ENCODE data around the gene C11orf24. TPM values are rescaled to one million over a fixed set of nuclear protein-coding genes. Genes with fewer than 3 reads are reported as not detected.

Gene C11orf24
- total RNA-seq, 1 donor from 2014 or later: 35.3 TPM

DNA sequence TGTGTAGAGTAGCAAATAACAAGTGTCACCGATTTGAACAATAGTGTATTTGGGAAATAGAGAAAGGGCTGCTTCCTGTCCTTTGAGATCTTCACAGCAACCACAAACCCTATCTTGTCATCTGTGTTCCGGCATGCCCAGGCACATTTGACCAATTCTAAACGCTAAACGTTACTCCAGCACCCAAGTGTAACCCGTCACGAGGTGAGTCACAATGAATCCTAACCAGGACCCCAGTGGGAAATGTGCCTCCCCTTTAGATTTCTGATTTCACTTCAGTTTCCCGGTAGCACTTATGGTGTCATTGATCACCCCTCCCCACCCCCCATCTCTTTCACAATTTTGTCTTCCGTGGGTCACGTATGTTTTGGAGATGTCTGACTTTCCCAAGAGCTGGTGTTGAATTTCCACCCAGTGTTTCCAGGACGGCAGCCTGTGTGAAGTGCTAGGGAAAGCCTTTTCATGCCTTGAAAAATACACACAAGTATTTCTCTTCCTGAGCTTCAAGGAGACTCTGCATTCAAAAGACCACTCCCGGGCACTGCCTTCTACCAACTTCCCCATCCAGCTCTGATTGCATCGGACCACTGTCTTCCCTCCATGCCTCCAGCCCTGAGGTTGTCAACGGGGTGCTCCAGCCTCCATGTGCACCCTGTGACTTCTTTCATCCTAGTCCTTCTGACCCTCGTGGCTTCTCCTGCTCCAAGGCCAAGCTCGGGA, 10.5 kb upstream of the C11orf24 start:
- Mint-ChIP-seq H3K9me3 (ENCODE audit: low read depth) (peaks cover 3% of the 10 kb centered on the region), H3K27ac (no peak overlapping the region), H3K4me3 (ENCODE audit: low read depth) (no peak overlapping the region)

DNA sequence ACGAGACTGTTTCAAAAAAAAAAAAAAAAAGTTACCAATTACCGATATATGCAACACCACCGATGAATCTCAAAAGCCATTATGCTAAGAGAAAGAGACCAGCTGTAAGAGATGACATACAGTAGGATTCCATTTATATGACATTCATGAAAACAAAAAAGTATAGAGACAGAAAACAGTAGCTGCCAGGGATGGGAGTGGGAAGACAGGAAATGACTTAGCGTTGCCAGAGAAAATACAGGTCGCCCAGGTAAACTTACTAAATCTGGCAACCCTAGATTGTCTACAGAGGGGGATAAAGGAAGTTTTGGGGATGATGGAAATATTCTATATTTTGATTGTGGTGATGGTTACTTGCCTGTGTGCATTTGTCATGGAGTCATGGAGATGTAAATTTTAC, 7.9 kb upstream of the C11orf24 start:
- H3K36me3 Mint-ChIP-seq (ENCODE audit: insufficient read depth): no peaks in the 10 kb centered on the region
- H3K9me3 Mint-ChIP-seq (ENCODE audit: low read depth): peaks cover 2% of the 10 kb centered on the region
- no peak overlapping the region for H3K27ac Mint-ChIP-seq
- DNase-seq (ENCODE audit: low spot score, unreplicated experiment): no peak
- TF ChIP-seq, protein P1, sequence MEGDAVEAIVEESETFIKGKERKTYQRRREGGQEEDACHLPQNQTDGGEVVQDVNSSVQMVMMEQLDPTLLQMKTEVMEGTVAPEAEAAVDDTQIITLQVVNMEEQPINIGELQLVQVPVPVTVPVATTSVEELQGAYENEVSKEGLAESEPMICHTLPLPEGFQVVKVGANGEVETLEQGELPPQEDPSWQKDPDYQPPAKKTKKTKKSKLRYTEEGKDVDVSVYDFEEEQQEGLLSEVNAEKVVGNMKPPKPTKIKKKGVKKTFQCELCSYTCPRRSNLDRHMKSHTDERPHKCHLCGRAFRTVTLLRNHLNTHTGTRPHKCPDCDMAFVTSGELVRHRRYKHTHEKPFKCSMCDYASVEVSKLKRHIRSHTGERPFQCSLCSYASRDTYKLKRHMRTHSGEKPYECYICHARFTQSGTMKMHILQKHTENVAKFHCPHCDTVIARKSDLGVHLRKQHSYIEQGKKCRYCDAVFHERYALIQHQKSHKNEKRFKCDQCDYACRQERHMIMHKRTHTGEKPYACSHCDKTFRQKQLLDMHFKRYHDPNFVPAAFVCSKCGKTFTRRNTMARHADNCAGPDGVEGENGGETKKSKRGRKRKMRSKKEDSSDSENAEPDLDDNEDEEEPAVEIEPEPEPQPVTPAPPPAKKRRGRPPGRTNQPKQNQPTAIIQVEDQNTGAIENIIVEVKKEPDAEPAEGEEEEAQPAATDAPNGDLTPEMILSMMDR (IDR thresholded peaks at IDR 0.05; ENCODE audit: unreplicated experiment): no peak
- H3K27me3 Mint-ChIP-seq: peaks cover 4% of the 10 kb centered on the region
- no peak overlapping the region for H3K4me3 Mint-ChIP-seq (ENCODE audit: low read depth)
- H3K4me1 Mint-ChIP-seq (ENCODE audit: low read depth): no peaks in the 10 kb centered on the region

More for the DNA sequence above, 10.5 kb upstream of the C11orf24 start:
- Mint-ChIP-seq H3K36me3 (ENCODE audit: insufficient read depth) (no peaks in the 10 kb centered on the region), H3K27me3 (peaks cover 4% of the 10 kb centered on the region), H3K4me1 (ENCODE audit: low read depth) (no peaks in the 10 kb centered on the region)
- TF ChIP-seq, protein P1 (IDR thresholded peaks at IDR 0.05; ENCODE audit: unreplicated experiment): no peak
- no peak for DNase-seq (ENCODE audit: low spot score, unreplicated experiment)

DNA sequence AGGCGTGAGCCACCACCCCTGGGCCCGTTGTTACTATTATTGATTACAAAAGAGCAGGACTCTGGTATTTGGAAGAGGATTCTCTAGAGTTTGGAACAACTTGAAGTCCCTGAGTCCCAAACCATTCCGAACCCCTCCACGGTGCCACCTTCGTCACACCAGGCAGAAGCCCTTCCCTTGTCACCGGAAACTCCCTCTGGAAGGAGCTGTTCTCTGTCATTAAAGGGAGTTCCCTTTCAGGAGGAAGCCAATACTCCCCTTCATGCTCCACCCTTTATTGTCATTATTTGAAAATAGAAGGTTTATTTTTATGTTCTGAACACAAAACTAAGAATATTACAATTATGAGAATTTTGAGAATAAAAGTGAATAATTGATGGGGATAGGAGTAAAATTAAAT, 5.1 kb upstream of the C11orf24 start:
- Mint-ChIP-seq H3K36me3 (ENCODE audit: insufficient read depth) (no peaks in the 10 kb centered on the region), H3K27me3 (no peaks in the 10 kb centered on the region), H3K4me3 (ENCODE audit: low read depth) (no peak overlapping the region), H3K27ac (no peak overlapping the region), H3K4me1 (ENCODE audit: low read depth) (no peaks in the 10 kb centered on the region), H3K9me3 (ENCODE audit: low read depth) (no peaks in the 10 kb centered on the region)
- DNase-seq (ENCODE audit: low spot score, unreplicated experiment): no peak
- TF ChIP-seq, protein P1 (IDR thresholded peaks at IDR 0.05; ENCODE audit: unreplicated experiment): no peak

DNA sequence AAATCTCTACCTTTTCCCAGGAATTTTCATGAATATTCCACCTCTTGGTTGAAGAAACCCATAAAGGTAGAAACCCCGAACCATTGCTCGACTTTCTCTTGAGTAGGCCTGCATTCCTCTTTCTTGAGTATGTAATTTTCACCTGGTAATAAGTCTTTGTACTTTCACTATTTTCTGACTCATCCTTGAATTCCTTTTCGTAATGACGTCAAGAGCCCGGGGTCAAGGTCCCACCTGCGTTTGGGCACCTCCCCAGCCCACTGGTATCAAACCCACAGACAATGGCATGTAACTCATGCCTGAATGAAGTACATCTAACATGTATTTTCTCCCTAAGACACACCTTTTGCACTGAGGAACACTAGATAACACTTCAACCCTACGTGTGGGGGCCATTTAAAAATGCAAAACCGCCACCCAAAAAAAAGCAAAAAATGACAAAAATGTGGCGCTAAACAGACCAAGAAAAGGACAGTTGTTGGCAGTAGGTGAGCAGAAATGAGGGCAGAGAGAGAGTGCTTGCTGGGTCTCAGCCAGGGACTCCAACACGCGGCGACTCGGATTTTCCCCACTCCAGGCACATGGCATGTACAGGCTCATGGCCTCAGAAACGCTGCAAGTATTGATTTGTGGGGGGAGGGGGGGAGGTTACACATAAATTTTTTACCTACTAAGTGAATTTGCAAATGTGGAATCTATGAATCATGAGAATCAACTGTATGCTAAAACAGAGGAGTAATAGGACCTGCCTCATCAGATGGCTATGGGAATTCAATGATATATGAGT, 4.1 kb upstream of the C11orf24 start:
- Mint-ChIP-seq H3K36me3 (ENCODE audit: insufficient read depth) (no peaks in the 10 kb centered on the region), H3K27me3 (no peaks in the 10 kb centered on the region), H3K4me3 (ENCODE audit: low read depth) (no peak overlapping the region), H3K27ac (no peak overlapping the region), H3K4me1 (ENCODE audit: low read depth) (peaks cover 3% of the 10 kb centered on the region), H3K9me3 (ENCODE audit: low read depth) (no peaks in the 10 kb centered on the region)
- TF ChIP-seq, protein P1 (IDR thresholded peaks at IDR 0.05; ENCODE audit: unreplicated experiment): no peak
- DNase-seq (ENCODE audit: low spot score, unreplicated experiment): no peak

DNA sequence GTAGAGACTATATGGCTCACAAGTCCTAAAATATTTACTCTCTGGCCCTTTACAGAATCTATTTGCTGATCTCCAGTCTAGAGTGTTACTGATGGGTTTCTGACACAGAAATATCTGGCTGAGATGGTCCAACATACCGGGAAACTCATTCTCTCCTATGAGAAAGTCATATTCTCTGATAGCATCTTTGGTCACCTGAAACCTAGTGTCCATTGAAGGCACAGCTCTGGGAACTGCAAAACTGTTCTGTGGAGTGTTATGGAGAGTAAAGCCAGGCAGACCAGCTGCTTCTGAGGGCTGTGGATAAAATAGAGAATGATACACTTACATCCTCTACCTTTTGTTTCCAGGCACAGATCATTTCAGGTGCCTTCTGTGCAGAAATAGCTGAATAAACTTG, 2.5 kb upstream of the C11orf24 start:
- H3K36me3 Mint-ChIP-seq (ENCODE audit: insufficient read depth): no peaks in the 10 kb centered on the region
- peak overlapping the region; percentile 44 for H3K4me3 Mint-ChIP-seq (ENCODE audit: low read depth)
- no peak overlapping the region for H3K27ac Mint-ChIP-seq
- no peaks in the 10 kb centered on the region for H3K9me3 Mint-ChIP-seq (ENCODE audit: low read depth)
- peaks cover 15% of the 10 kb centered on the region for H3K4me1 Mint-ChIP-seq (ENCODE audit: low read depth)
- TF ChIP-seq, protein P1 (IDR thresholded peaks at IDR 0.05; ENCODE audit: unreplicated experiment): no peak
- H3K27me3 Mint-ChIP-seq: no peaks in the 10 kb centered on the region
- DNase-seq (ENCODE audit: low spot score, unreplicated experiment): no peak
